ENCODE results near the gene ANKRD29.
"Not testable (repeated sequence)": the region's sequence is repeated elsewhere in the genome, so short reads cannot be mapped to it uniquely, and the experiment has no call there.

ANKRD29 gene

GRCh38 chr18:23583071-23583865 lies 79.4 kb downstream of the ANKRD29 start:
- DNase-seq (ENCODE audit: low read depth), result no peak

- DNase-seq (ENCODE audit: low read depth), result no peak
These were observed 81.9 kb downstream of the ANKRD29 start for GRCh38 chr18:23580677-23581367.

- no peak for DNase-seq (ENCODE audit: low read depth)
These were observed 83.6 kb downstream of the ANKRD29 start for GRCh38 chr18:23578891-23579653.

- no peak for DNase-seq (ENCODE audit: low read depth)
These were observed 84.5 kb downstream of the ANKRD29 start for GRCh38 chr18:23578067-23578701.

- not testable (repeated sequence) for DNase-seq (ENCODE audit: low read depth)
These were observed 85.2 kb downstream of the ANKRD29 start for GRCh38 chr18:23577521-23577920.

GRCh38 chr18:23575309-23575651 lies 87.4 kb downstream of the ANKRD29 start:
- no peak for DNase-seq (ENCODE audit: low read depth)

- DNase-seq (ENCODE audit: low read depth), result no peak
These were observed 88.0 kb downstream of the ANKRD29 start for GRCh38 chr18:23574611-23575308.

GRCh38 chr18:23573626-23574431 lies 88.9 kb downstream of the ANKRD29 start:
- DNase-seq (ENCODE audit: low read depth), result no peak

- no peak for DNase-seq (ENCODE audit: low read depth)
These were observed 89.7 kb downstream of the ANKRD29 start for GRCh38 chr18:23573020-23573419.

GRCh38 chr18:23572570-23572969 lies 90.1 kb downstream of the ANKRD29 start:
- no peak for DNase-seq (ENCODE audit: low read depth)

- no peak for DNase-seq (ENCODE audit: low read depth)
These were observed 90.7 kb downstream of the ANKRD29 start for GRCh38 chr18:23572012-23572411.

GRCh38 chr18:23570912-23571504 lies 91.7 kb downstream of the ANKRD29 start:
- no peak for DNase-seq (ENCODE audit: low read depth)

- DNase-seq (ENCODE audit: low read depth), result no peak
These were observed 93.2 kb downstream of the ANKRD29 start for GRCh38 chr18:23569299-23570063.

- no peak for DNase-seq (ENCODE audit: low read depth)
These were observed 94.2 kb downstream of the ANKRD29 start for GRCh38 chr18:23568281-23569138.

- no peak for DNase-seq (ENCODE audit: low read depth)
These were observed 95.0 kb downstream of the ANKRD29 start for GRCh38 chr18:23567671-23568070.

- DNase-seq (ENCODE audit: low read depth), result no peak
These were observed 96.7 kb downstream of the ANKRD29 start for GRCh38 chr18:23565916-23566547.

- DNase-seq (ENCODE audit: low read depth), result no peak
These were observed 99.2 kb downstream of the ANKRD29 start for GRCh38 chr18:23563377-23564043.

GRCh38 chr18:23560186-23560585 lies 102.5 kb downstream of the ANKRD29 start:
- no peak for DNase-seq (ENCODE audit: low read depth)
